GM12872 (cell line): Measurements from ENCODE around the gene SUSD6.

Source experiments
- CTCF ChIP-seq: IDR thresholded peaks from 3 replicates; pipeline ENCODE4 v1.5.1; 2011; ENCODE audit warnings: low read depth, mild to moderate bottlenecking, low read length, moderate library complexity; ENCODE audit not compliant: insufficient read depth

The SUSD6 gene

GRCh38 chr14:69625299-69626131, 14.1 kb downstream of the SUSD6 start:
- no peak for TF ChIP-seq CTCF

- no peak for TF ChIP-seq CTCF
These were observed 14.7 kb downstream of the SUSD6 start for GRCh38 chr14:69626132-69626500.

- no peak for TF ChIP-seq CTCF
These were observed 18.1 kb downstream of the SUSD6 start for GRCh38 chr14:69629225-69630127.

- no peak for TF ChIP-seq CTCF
These were observed 19.0 kb downstream of the SUSD6 start for GRCh38 chr14:69630360-69630759.

GRCh38 chr14:69631509-69631908, 20.1 kb downstream of the SUSD6 start:
- TF ChIP-seq CTCF: no peak

- TF ChIP-seq CTCF: no peak
These were observed 20.8 kb downstream of the SUSD6 start for GRCh38 chr14:69632164-69632563.

GRCh38 chr14:69632593-69633151, 21.3 kb downstream of the SUSD6 start:
- TF ChIP-seq CTCF: no peak
